Brain microvascular endothelial cell (primary cell): Measurements from ENCODE around the gene KCNK16.

ENCODE experiments used
- DNase-seq: peaks from one replicate; pipeline ENCODE4 v3.0.0-alpha.2; 2020
- H3K27ac ChIP-seq: fragments of 250-450 bp; sonication (Bioruptor Pico); 2 replicates; pipeline ENCODE4 v1.5.1; 2020; ENCODE audit warnings: mild to moderate bottlenecking, moderate library complexity
- H3K27me3 ChIP-seq: fragments of 250-450 bp; sonication (Bioruptor Pico); replicated peaks from 2 replicates; pipeline ENCODE4 v1.5.1; 2020; ENCODE audit warnings: mild to moderate bottlenecking
- H3K36me3 ChIP-seq: fragments of 250-450 bp; sonication (Bioruptor Pico); replicated peaks from 2 replicates; pipeline ENCODE4 v1.5.1; 2020; ENCODE audit warnings: mild to moderate bottlenecking
- H3K4me3 ChIP-seq: 2 replicates; pipeline ENCODE4 v1.5.1; 2011; ENCODE audit warnings: low read depth, mild to moderate bottlenecking, control low read depth, low read length, moderate library complexity
- in situ Hi-C: cut with HindIII; loops from 2 replicates; pipeline ENCODE4 v1.10.0; 2017; ENCODE audit warnings: low sequenced_read_pairs, low pct_ligation_motif_present
- TF ChIP-seq, protein P1 (sequence below): IDR thresholded peaks from 2 replicates; pipeline ENCODE4 v1.5.1; 2011; ENCODE audit warnings: low read depth, mild to moderate bottlenecking, moderate library complexity, low read length, control low read depth, inconsistent platforms; ENCODE audit errors: missing control alignments

The KCNK16 gene

DNA sequence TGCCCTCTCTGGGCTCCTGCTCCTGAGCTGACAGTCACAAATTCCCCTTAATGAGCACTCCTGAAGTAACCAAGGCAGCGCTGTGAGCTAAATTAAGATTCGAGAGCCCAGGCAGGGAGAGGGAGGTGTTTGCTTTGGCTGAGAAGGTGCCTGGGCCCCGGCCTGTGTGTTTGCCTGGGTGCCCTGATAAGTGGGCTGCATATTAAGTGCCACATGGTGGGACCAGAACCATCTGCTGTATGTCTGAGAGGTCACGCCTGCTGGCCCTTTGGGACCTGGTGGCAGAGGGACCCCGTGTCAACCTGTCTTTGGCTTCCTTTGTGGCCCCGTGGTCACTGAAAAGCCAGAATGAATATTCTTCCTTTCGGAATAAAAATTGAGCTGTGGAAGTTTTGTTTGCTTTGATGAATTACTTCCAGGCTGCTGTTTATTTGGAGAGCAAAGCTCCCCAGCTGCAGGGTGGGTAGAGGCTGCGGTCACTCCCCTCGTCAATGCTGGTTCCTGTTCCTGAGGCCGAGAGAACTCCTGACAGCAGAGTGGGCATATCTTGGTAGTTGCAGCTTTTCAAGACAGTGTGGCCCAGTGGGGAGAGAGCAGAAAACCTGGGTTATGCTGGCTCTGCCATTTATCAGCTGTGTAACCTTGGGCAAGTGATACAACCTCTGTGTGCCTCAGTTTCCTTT is 17.5 kb upstream of the KCNK16 start:
- DNase-seq = no peak
- no peak overlapping the region for H3K4me3 ChIP-seq
- no peaks in the 10 kb centered on the region for H3K36me3 ChIP-seq
- in situ Hi-C loops = no loop called here
- TF ChIP-seq, protein P1, sequence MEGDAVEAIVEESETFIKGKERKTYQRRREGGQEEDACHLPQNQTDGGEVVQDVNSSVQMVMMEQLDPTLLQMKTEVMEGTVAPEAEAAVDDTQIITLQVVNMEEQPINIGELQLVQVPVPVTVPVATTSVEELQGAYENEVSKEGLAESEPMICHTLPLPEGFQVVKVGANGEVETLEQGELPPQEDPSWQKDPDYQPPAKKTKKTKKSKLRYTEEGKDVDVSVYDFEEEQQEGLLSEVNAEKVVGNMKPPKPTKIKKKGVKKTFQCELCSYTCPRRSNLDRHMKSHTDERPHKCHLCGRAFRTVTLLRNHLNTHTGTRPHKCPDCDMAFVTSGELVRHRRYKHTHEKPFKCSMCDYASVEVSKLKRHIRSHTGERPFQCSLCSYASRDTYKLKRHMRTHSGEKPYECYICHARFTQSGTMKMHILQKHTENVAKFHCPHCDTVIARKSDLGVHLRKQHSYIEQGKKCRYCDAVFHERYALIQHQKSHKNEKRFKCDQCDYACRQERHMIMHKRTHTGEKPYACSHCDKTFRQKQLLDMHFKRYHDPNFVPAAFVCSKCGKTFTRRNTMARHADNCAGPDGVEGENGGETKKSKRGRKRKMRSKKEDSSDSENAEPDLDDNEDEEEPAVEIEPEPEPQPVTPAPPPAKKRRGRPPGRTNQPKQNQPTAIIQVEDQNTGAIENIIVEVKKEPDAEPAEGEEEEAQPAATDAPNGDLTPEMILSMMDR = no peak
- H3K27me3 ChIP-seq = no peaks in the 10 kb centered on the region
- no peak overlapping the region for H3K27ac ChIP-seq

DNA sequence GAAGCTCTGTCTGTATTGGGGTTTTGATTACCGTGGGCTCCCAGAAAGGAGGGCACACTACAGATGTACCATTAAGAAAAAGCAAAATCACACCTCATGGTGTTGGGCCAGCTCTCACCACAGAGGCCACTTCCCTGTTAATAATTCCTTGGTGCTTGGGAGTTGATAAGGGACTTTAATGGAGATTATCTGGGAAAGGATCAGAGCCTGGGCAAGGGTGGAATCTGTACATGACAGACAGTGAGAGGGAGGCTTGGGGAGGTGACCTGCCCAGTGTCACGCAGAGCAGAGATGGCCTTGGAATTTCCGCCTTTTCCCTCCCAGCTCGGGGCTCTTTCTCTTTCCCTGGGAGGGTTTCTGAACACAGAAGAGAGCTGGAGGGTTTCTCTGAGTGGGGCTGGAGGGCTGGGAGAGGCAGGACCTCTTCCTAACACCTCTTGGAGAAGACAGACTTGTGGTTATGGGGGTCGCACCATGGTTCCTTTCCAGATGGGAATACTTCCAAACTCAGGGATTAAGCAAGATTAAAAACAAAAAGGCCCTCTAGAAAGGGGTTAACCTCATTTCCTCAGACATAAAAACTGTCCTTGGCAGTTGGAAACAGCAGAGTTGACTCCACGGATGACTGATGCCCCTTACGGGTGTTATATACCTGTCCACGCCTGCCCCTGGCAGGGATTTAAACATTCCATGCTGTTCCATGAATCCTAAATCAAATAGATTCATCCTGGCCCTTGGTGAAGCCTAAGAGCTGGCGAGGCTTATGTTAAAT is 16.8 kb upstream of the KCNK16 start:
- no peak for DNase-seq
- Histone ChIP-seq H3K27me3 (no peaks in the 10 kb centered on the region), H3K4me3 (no peak overlapping the region), H3K36me3 (no peaks in the 10 kb centered on the region), H3K27ac (no peak overlapping the region)
- TF ChIP-seq, protein P1 = no peak
- in situ Hi-C loops = no loop called here

DNA sequence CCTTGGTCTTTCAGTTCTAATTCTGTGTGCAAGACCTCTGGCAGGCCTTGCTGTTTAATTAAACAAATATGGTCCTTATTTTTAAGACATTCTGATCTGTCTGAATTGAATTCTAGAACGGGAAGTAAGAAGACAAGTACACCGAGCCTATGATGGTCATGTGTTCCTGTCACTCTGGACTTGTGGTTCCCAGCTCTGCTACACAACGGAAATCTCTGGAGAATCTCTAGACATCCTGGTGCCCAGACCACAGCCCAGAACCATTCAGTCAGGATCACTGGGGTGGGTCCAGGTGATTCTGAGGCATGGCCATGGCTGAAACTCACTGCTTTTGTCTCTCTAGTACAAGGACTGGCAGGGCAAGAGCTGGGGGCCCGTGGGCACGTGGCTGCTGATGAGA is 15.9 kb upstream of the KCNK16 start:
- no peaks in the 10 kb centered on the region for H3K27me3 ChIP-seq
- TF ChIP-seq, protein P1 = no peak
- no peaks in the 10 kb centered on the region for H3K36me3 ChIP-seq
- no peak overlapping the region for H3K27ac ChIP-seq
- in situ Hi-C loops = no loop called here
- no peak overlapping the region for H3K4me3 ChIP-seq
- DNase-seq = no peak

DNA sequence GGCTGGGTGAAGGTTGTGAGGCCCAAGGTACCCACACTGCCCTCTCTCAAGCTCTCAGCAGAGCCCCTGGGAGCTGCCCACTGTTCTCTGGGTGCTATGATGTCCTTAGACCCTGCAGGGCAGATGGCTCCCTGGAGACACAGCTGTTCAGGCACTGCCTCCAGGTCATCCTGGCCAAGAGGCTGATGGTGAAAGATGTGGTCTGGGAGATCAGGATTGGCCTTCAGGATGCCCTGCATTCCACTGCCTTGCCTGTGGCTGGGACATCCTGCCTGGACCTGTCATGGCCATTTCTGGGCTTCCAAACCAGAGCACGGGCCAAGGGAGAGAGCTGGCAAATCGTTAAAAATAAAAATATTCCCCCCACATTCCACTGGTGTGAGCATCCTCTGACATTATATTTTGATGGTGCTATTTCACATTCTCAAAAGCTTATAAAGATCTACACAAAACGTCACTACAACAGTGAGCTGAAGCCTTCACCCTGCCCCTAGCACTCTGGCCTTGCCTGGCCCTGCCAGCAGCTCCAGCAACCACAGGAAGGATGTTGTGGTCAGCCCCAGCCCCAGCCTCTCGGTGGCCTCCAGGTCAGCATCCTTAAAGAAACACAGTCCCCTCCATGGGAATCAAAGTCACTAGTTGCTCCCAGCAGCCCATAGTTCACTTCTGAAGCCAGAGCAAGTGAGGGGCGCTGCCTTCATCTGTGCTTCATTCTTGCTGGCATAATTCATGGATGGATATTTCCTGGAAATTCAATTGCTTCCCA is 13.5 kb upstream of the KCNK16 start:
- Histone ChIP-seq H3K27me3 (no peaks in the 10 kb centered on the region), H3K4me3 (no peak overlapping the region), H3K27ac (no peak overlapping the region), H3K36me3 (no peaks in the 10 kb centered on the region)
- TF ChIP-seq, protein P1 = no peak
- in situ Hi-C loops = no loop called here
- DNase-seq = peak; percentile 8

DNA sequence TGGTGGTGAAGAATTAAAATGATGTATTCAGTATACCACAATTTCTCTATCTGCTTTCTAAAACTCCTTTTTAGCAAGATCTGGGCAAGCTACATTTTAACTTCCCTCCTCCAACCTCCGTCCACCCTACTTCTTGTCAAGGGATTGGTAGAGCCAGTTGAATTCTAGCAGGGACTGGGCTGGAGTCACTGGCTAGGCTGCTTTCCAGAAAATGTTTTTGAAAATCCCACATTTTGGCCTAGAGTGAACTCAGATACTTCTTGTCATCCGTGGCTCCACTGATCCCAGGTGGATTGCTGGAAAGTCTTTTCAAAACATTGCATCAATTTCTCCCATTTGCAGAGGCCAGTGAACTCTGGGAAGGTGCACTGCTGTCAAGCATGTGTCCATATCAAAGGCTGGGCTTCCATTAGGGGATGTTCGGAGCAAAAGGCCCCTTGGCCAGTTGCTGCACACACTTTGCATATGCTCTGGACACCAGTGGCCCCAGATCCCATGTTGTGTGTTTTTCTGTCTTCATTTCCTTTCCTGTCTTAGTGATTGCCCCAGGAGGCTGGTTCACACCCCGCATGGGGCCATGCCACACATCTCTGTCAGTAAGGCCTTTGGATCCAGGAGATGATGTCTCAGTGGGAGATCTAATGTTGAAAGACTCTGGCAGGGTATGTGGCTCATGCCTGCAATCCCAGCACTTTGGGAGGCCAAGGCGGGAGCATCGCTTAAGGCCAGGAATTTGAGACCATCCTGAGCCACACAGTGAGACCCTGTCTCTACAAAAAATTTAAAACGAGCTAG is 11.3 kb upstream of the KCNK16 start:
- Histone ChIP-seq H3K36me3 (no peaks in the 10 kb centered on the region), H3K27me3 (no peaks in the 10 kb centered on the region), H3K27ac (no peak overlapping the region), H3K4me3 (no peak overlapping the region)
- TF ChIP-seq, protein P1 = no peak
- in situ Hi-C loops = no loop called here
- DNase-seq = no peak
